Astrocyte (in vitro differentiated cells and primary cell): ENCODE measurements around the gene EYS. TPM values are rescaled to one million over a fixed set of nuclear protein-coding genes. Genes with fewer than 3 reads are reported as not detected.

Source experiments
- DNase-seq: peaks from one replicate; pipeline ENCODE4 v3.0.0-alpha.2; 2010; ENCODE audit warnings: low read depth
- FAIRE-seq: peaks from 2 replicates; lab custom pipeline; 2011; peaks lifted over from hg19 to GRCh38; lab: Jason Lieb, UNC
- H2AFZ ChIP-seq: 2 replicates; pipeline ENCODE4 v1.6.0; 2012; ENCODE audit warnings: low read depth, low read length, inconsistent platforms
- H3K27ac ChIP-seq: 2 replicates; pipeline ENCODE4 v1.5.1; 2011; ENCODE audit warnings: low read depth, low read length, inconsistent platforms
- H3K27me3 ChIP-seq: 2 replicates; pipeline ENCODE4 v1.6.0; 2011; ENCODE audit warnings: low read length, inconsistent platforms; ENCODE audit not compliant: insufficient read depth
- H3K36me3 ChIP-seq: 2 replicates; pipeline ENCODE4 v1.5.1; 2011; ENCODE audit warnings: low read length, inconsistent platforms; ENCODE audit not compliant: insufficient read depth
- H3K4me1 ChIP-seq: 2 replicates; pipeline ENCODE4 v1.5.1; 2011; ENCODE audit warnings: low read length, inconsistent platforms; ENCODE audit not compliant: insufficient read depth
- H3K4me2 ChIP-seq: 2 replicates; pipeline ENCODE4 v1.6.0; 2012; ENCODE audit warnings: low read length, inconsistent platforms
- H3K4me3 ChIP-seq: 2 replicates; pipeline ENCODE4 v1.5.1; 2011; ENCODE audit warnings: low read depth, mild to moderate bottlenecking, low read length, inconsistent platforms; ENCODE audit not compliant: insufficient read depth
- H3K79me2 ChIP-seq: 2 replicates; pipeline ENCODE4 v1.6.0; 2012; ENCODE audit warnings: mild to moderate bottlenecking, low read length, inconsistent platforms; ENCODE audit not compliant: insufficient read depth
- H3K9ac ChIP-seq: 2 replicates; pipeline ENCODE4 v1.6.0; 2012; ENCODE audit warnings: mild to moderate bottlenecking, low read length, inconsistent platforms
- H3K9me3 ChIP-seq: 2 replicates; pipeline ENCODE4 v1.5.1; 2012; ENCODE audit warnings: low read depth, mild to moderate bottlenecking, low read length, inconsistent platforms; ENCODE audit not compliant: insufficient read depth
- H4K20me1 ChIP-seq: 2 replicates; pipeline ENCODE4 v1.6.0; 2012; ENCODE audit warnings: low read length, inconsistent platforms; ENCODE audit not compliant: insufficient read depth
- H3K27ac Mint-ChIP-seq: one replicate; pipeline ENCODE4 v1.8.0; 2021; ENCODE audit warnings: mild to moderate bottlenecking, mixed read lengths; ENCODE audit not compliant: unreplicated experiment
- H3K27me3 Mint-ChIP-seq: one replicate; pipeline ENCODE4 v1.8.0; 2021; ENCODE audit warnings: low read depth, mixed read lengths; ENCODE audit not compliant: unreplicated experiment
- H3K36me3 Mint-ChIP-seq: one replicate; pipeline ENCODE4 v1.8.0; 2021; ENCODE audit warnings: low read depth, mixed read lengths; ENCODE audit not compliant: unreplicated experiment
- H3K4me1 Mint-ChIP-seq: one replicate; pipeline ENCODE4 v1.8.0; 2021; ENCODE audit warnings: low read depth, mixed read lengths; ENCODE audit not compliant: unreplicated experiment
- H3K4me3 Mint-ChIP-seq: one replicate; pipeline ENCODE4 v1.8.0; 2021; ENCODE audit warnings: mild to moderate bottlenecking, moderate library complexity, mixed read lengths; ENCODE audit not compliant: unreplicated experiment
- H3K9me3 Mint-ChIP-seq: one replicate; pipeline ENCODE4 v1.8.0; 2021; ENCODE audit warnings: mild to moderate bottlenecking, mixed read lengths; ENCODE audit not compliant: unreplicated experiment
- EZH2 ChIP-seq: IDR thresholded peaks from 2 replicates; pipeline ENCODE4 v1.6.1; 2012; ENCODE audit warnings: mild to moderate bottlenecking, low read length, inconsistent platforms; ENCODE audit not compliant: insufficient read depth
- total RNA-seq: library from RNA; stranded (reverse); gene quantifications from 2 replicates; pipeline ENCODE4 v1.2.1, GENCODE V29; 2021
- TF ChIP-seq, protein P1 (sequence below): IDR thresholded peaks from 2 replicates; pipeline ENCODE4 v1.5.1; 2011; ENCODE audit warnings: low read depth, mild to moderate bottlenecking, inconsistent platforms, low read length, moderate library complexity; ENCODE audit not compliant: insufficient read depth

Gene EYS
- total RNA-seq, 1 donor from 2014 or later, result 0.16 TPM

DNA sequence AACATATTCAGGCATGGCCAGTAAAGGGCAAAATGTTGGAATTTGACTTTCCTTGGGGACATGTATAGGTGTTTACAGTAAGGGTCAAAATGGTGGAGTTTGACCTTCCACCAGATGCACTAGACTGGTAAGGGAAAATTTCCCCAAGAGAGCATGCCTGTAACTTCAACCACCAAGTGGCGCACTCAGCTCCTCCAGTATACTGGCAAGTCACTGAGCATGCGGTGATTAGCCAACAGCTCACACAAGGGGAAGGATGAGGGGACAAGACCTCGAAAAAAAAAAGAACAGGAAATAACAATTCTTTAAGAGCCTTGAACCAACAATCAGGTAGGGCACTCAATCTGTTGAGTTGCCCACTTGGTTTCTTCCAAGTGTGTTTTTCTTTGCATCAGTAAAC, 140.9 kb downstream of the EYS start:
- no peaks in the 10 kb centered on the region for H3K27me3 Mint-ChIP-seq
- TF ChIP-seq, protein P1, sequence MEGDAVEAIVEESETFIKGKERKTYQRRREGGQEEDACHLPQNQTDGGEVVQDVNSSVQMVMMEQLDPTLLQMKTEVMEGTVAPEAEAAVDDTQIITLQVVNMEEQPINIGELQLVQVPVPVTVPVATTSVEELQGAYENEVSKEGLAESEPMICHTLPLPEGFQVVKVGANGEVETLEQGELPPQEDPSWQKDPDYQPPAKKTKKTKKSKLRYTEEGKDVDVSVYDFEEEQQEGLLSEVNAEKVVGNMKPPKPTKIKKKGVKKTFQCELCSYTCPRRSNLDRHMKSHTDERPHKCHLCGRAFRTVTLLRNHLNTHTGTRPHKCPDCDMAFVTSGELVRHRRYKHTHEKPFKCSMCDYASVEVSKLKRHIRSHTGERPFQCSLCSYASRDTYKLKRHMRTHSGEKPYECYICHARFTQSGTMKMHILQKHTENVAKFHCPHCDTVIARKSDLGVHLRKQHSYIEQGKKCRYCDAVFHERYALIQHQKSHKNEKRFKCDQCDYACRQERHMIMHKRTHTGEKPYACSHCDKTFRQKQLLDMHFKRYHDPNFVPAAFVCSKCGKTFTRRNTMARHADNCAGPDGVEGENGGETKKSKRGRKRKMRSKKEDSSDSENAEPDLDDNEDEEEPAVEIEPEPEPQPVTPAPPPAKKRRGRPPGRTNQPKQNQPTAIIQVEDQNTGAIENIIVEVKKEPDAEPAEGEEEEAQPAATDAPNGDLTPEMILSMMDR, result no peak
- TF ChIP-seq EZH2, result no peak
- peaks cover 2% of the 10 kb centered on the region for H3K9me3 Mint-ChIP-seq
- H3K36me3 Mint-ChIP-seq, result no peaks in the 10 kb centered on the region
- Histone ChIP-seq H3K9me3 (no peaks in the 10 kb centered on the region), H3K4me1 (no peaks in the 10 kb centered on the region), H3K79me2 (no peaks in the 10 kb centered on the region), H3K36me3 (no peaks in the 10 kb centered on the region), H3K4me2 (no peak overlapping the region), H3K4me3 (no peak overlapping the region), H3K27ac (no peak overlapping the region), H3K27me3 (no peaks in the 10 kb centered on the region), H2AFZ (no peak overlapping the region), H4K20me1 (no peaks in the 10 kb centered on the region), H3K9ac (no peak overlapping the region)
- FAIRE-seq, result no peak
- no peak for DNase-seq
- H3K27ac Mint-ChIP-seq, result no peak overlapping the region
- H3K4me3 Mint-ChIP-seq, result no peak overlapping the region
- no peaks in the 10 kb centered on the region for H3K4me1 Mint-ChIP-seq

DNA sequence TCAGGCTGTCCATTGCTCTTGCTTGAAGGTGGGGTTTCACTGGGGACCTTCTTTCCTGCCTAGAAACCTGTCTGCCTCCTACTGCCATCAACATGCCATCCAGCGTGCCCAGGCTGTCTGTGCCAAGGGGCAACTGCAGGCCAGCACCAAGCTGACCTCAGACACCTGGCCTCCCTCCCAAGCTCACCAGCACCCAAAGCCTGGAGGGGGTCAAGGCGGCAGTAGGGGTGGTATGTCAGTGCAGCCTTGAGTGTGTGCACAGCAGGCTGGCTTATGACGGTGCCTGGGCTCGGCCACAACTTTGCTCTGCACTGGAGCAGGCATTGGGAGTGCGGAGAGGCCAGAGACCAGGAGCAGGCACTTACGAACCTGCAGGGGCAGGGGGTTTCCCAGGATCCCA, 149.0 kb downstream of the EYS start:
- no peak for DNase-seq
- H3K4me1 Mint-ChIP-seq, result no peaks in the 10 kb centered on the region
- Histone ChIP-seq H3K27me3 (no peaks in the 10 kb centered on the region), H4K20me1 (no peaks in the 10 kb centered on the region), H3K4me2 (no peak overlapping the region), H3K4me3 (no peak overlapping the region), H2AFZ (no peak overlapping the region), H3K4me1 (no peaks in the 10 kb centered on the region), H3K36me3 (no peaks in the 10 kb centered on the region), H3K9ac (no peak overlapping the region), H3K79me2 (no peaks in the 10 kb centered on the region), H3K9me3 (peaks cover 9% of the 10 kb centered on the region), H3K27ac (no peak overlapping the region)
- H3K27me3 Mint-ChIP-seq, result no peaks in the 10 kb centered on the region
- FAIRE-seq, result no peak
- no peak overlapping the region for H3K27ac Mint-ChIP-seq
- TF ChIP-seq, protein P1, result no peak
- no peak for TF ChIP-seq EZH2
- H3K4me3 Mint-ChIP-seq, result no peak overlapping the region
- no peaks in the 10 kb centered on the region for H3K36me3 Mint-ChIP-seq
- no peaks in the 10 kb centered on the region for H3K9me3 Mint-ChIP-seq

DNA sequence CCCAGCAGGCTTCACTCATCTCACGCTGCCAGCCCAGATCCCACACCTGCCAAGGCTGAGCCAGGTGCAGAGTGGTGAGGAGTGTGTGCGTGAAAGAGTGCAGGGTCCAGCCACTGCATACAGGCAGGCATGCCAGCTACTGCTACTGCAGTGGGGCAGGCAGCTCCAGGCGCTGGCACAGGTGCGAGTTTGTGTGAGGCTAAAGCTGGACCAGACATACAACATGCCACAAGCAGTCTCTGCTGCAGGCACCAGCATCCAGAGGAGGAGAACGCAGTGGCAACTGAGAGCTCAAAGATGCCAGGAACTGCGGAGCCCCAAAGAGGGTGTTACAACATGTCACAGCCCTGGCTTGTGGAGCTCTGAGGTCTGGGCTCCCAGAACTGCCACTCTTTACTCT, 149.8 kb downstream of the EYS start:
- Mint-ChIP-seq H3K9me3 (no peaks in the 10 kb centered on the region), H3K4me3 (no peak overlapping the region), H3K36me3 (no peaks in the 10 kb centered on the region), H3K4me1 (no peaks in the 10 kb centered on the region), H3K27ac (no peak overlapping the region), H3K27me3 (no peaks in the 10 kb centered on the region)
- H4K20me1 ChIP-seq, result no peaks in the 10 kb centered on the region
- H3K4me2 ChIP-seq, result no peak overlapping the region
- no peak overlapping the region for H2AFZ ChIP-seq
- no peaks in the 10 kb centered on the region for H3K27me3 ChIP-seq
- no peaks in the 10 kb centered on the region for H3K4me1 ChIP-seq
- no peak overlapping the region for H3K4me3 ChIP-seq
- H3K9me3 ChIP-seq, result peaks cover 9% of the 10 kb centered on the region
- TF ChIP-seq, protein P1, result no peak
- TF ChIP-seq EZH2, result no peak
- no peak for DNase-seq
- H3K9ac ChIP-seq, result no peak overlapping the region
- H3K36me3 ChIP-seq, result no peaks in the 10 kb centered on the region
- H3K79me2 ChIP-seq, result no peaks in the 10 kb centered on the region
- no peak overlapping the region for H3K27ac ChIP-seq
- no peak for FAIRE-seq
